Measurements from ENCODE around the gene CLEC4A.
A peak's percentile ranks its signal among the peaks of the same experiment; 100 is the strongest.

CLEC4A gene

GRCh38 chr12:8077207-8077606 is 46.2 kb upstream of the CLEC4A start:
- no peak overlapping the region for H3K4me3 ChIP-seq (ENCODE audit: low read length, poor library complexity, severe bottlenecking)
- no peaks in the 10 kb centered on the region for H3K36me3 ChIP-seq (ENCODE audit: insufficient read depth, low read length)
- H3K9me2 ChIP-seq (replicated peaks; ENCODE audit: low read depth, low read length) = no peaks in the 10 kb centered on the region
- peaks cover 15% of the 10 kb centered on the region for H3K4me1 ChIP-seq (ENCODE audit: insufficient read depth, low read length, poor library complexity, severe bottlenecking)
- H3K79me2 ChIP-seq (ENCODE audit: insufficient read depth, low read length) = peaks cover 18% of the 10 kb centered on the region
- no peak overlapping the region for H2AFZ ChIP-seq (ENCODE audit: low read length)
- no peak for TF ChIP-seq EZH2phosphoT487 (IDR thresholded peaks at IDR 0.05; ENCODE audit: borderline replicate concordance)
- TF ChIP-seq CTCF (conservative IDR thresholded peaks at IDR 0.05; ENCODE audit: low read length) = no peak
- H3K27me3 ChIP-seq (ENCODE audit: insufficient read depth, low read length, poor library complexity, severe bottlenecking) = no peaks in the 10 kb centered on the region
- no peaks in the 10 kb centered on the region for H3K9me3 ChIP-seq (ENCODE audit: insufficient read depth, low read depth, low read length)
- H3K9ac ChIP-seq (ENCODE audit: low read depth, low read length, poor library complexity, severe bottlenecking) = no peak overlapping the region
- H3K4me2 ChIP-seq (ENCODE audit: low read depth, low read length, poor library complexity, severe bottlenecking) = no peak overlapping the region
- H3F3A ChIP-seq (ENCODE audit: low read depth) = peaks cover under 1% of the 10 kb centered on the region; the same call in 1 of the 2 replicates
- H4K20me1 ChIP-seq (ENCODE audit: insufficient read depth, low read length, poor library complexity, severe bottlenecking) = no peaks in the 10 kb centered on the region

GRCh38 chr12:8078398-8078797 is 45.0 kb upstream of the CLEC4A start:
- no peaks in the 10 kb centered on the region for H3K27me3 ChIP-seq (ENCODE audit: insufficient read depth, low read length, poor library complexity, severe bottlenecking)
- H3K4me1 ChIP-seq (ENCODE audit: insufficient read depth, low read length, poor library complexity, severe bottlenecking) = peaks cover 22% of the 10 kb centered on the region
- H3K9ac ChIP-seq (ENCODE audit: low read depth, low read length, poor library complexity, severe bottlenecking) = no peak overlapping the region
- no peak overlapping the region for H2AFZ ChIP-seq (ENCODE audit: low read length)
- peak; percentile 68 for TF ChIP-seq CTCF (conservative IDR thresholded peaks at IDR 0.05; ENCODE audit: low read length)
- TF ChIP-seq EZH2phosphoT487 (IDR thresholded peaks at IDR 0.05; ENCODE audit: borderline replicate concordance) = no peak
- no peaks in the 10 kb centered on the region for H3K9me3 ChIP-seq (ENCODE audit: insufficient read depth, low read depth, low read length)
- no peaks in the 10 kb centered on the region for H3K36me3 ChIP-seq (ENCODE audit: insufficient read depth, low read length)
- peaks cover 3% of the 10 kb centered on the region; the same call in 1 of the 2 replicates for H3F3A ChIP-seq (ENCODE audit: low read depth)
- H3K4me2 ChIP-seq (ENCODE audit: low read depth, low read length, poor library complexity, severe bottlenecking) = no peak overlapping the region
- H4K20me1 ChIP-seq (ENCODE audit: insufficient read depth, low read length, poor library complexity, severe bottlenecking) = no peaks in the 10 kb centered on the region
- H3K9me2 ChIP-seq (replicated peaks; ENCODE audit: low read depth, low read length) = no peaks in the 10 kb centered on the region
- peaks cover 30% of the 10 kb centered on the region for H3K79me2 ChIP-seq (ENCODE audit: insufficient read depth, low read length)
- H3K4me3 ChIP-seq (ENCODE audit: low read length, poor library complexity, severe bottlenecking) = no peak overlapping the region

GRCh38 chr12:8078916-8079315 is 44.5 kb upstream of the CLEC4A start:
- Histone ChIP-seq H3K9ac (ENCODE audit: low read depth, low read length, poor library complexity, severe bottlenecking) (no peak overlapping the region), H3F3A (ENCODE audit: low read depth) (peaks cover 3% of the 10 kb centered on the region; the same call in 1 of the 2 replicates), H3K4me1 (ENCODE audit: insufficient read depth, low read length, poor library complexity, severe bottlenecking) (peaks cover 24% of the 10 kb centered on the region), H3K79me2 (ENCODE audit: insufficient read depth, low read length) (peaks cover 35% of the 10 kb centered on the region), H3K9me2 (replicated peaks; ENCODE audit: low read depth, low read length) (no peaks in the 10 kb centered on the region), H4K20me1 (ENCODE audit: insufficient read depth, low read length, poor library complexity, severe bottlenecking) (no peaks in the 10 kb centered on the region), H3K4me2 (ENCODE audit: low read depth, low read length, poor library complexity, severe bottlenecking) (no peak overlapping the region), H2AFZ (ENCODE audit: low read length) (no peak overlapping the region), H3K4me3 (ENCODE audit: low read length, poor library complexity, severe bottlenecking) (no peak overlapping the region), H3K27me3 (ENCODE audit: insufficient read depth, low read length, poor library complexity, severe bottlenecking) (no peaks in the 10 kb centered on the region), H3K36me3 (ENCODE audit: insufficient read depth, low read length) (no peaks in the 10 kb centered on the region), H3K9me3 (ENCODE audit: insufficient read depth, low read depth, low read length) (no peaks in the 10 kb centered on the region)
- TF ChIP-seq EZH2phosphoT487 (IDR thresholded peaks at IDR 0.05; ENCODE audit: borderline replicate concordance) = no peak
- TF ChIP-seq CTCF (conservative IDR thresholded peaks at IDR 0.05; ENCODE audit: low read length) = no peak
